HG03135 (cell line): ENCODE data around the gene SLC35F1.

Source experiments
- ATAC-seq: cut with Tn5 transposase; IDR thresholded peaks from one replicate; pipeline ENCODE4 v1.9.1; 2021; ENCODE audit warnings: mild to moderate bottlenecking, moderate library complexity; ENCODE audit not compliant: unreplicated experiment

SLC35F1 gene

DNA sequence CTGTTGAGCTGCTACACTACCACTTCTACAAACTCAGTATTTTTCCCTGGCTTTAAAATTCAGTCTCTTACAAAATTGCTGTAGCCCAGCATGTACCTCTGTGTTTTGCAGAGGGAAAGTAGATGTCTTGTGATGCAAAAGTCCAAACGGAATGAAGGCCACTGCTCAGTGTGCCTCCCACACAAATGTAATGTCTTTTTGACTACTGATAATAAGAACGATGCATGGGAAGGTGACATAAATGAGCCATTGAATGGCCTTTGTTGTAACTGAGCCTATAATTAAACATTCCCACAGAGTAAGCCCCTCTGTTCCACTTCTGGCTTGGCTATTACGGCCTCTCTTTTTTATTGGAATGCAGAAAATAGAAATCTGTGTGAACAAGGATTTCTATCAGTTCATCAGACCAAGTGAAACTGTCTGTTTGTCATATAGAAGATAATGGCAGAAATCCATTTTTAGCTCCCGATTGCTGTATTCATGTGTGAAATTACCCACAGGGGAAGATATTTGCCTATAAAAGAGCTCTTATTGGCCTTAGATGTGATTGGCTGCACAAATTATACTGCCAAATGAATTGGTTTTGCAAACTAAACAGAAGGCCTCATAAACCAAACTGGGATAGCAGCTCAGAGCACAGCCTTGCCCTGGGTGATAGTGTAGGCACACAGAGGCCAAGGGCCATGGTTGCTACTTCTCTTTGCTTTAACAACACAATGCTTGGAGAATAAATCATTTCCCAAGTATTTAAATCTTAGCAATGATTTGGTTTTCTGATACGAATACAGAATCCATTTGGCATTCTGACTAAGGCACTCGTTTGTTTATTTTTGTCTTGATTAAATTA is 399.6 kb downstream of the SLC35F1 start:
- no peak for ATAC-seq

DNA sequence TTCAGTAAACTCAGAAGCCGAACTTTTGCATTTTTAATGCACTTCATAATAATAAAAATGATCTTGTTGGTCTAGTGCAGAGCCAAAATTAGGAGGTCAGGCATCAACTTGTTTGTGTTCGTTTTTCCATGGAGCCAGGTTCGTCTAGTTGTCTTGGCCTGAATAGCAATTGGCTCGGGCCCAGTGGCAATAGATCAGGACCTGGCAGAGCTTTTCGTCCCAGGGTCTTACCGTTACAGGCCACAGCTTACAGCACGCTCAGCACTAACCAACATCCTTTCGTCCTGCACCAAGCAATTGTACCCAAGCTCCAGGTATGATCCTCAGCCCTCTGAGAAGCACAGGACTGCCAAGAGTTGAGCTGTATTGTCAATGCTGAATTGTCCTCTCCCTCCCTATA is 400.5 kb downstream of the SLC35F1 start:
- no peak for ATAC-seq

DNA sequence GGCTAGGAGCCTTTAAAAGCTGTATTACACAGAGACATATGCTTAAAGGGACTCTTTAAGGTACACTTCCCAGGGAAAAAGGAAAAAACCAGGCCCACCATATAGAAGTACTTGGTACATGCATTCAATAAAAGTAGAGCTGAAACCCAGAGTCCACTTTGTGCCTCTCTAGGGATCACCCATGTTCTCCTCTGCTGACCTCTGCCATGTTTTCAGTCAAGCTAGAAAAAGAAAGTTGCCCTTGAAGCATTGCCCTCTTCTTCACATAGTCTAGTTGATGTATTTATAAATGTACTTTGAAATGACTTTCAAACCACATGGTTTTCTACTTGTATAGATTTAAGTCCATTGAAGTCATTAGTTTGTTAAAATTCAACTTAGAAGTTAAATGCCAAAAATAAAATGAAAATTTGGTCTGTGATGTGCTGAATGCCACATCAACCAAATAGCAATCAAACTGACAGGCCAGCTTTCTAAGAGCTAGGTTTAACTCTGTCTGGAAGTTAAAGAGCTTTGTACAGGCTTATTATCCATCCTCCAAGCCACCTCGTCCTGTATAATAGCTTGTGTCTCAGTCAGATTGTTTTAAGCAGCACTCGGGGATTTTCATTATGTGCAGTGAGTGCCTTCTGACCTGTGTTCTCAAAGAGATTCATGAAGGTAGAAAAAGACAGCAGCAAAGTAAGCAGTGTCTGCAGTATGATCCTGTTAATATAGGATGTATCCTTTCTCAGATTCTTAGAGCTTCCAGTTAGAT is 402.5 kb downstream of the SLC35F1 start:
- ATAC-seq, result no peak

DNA sequence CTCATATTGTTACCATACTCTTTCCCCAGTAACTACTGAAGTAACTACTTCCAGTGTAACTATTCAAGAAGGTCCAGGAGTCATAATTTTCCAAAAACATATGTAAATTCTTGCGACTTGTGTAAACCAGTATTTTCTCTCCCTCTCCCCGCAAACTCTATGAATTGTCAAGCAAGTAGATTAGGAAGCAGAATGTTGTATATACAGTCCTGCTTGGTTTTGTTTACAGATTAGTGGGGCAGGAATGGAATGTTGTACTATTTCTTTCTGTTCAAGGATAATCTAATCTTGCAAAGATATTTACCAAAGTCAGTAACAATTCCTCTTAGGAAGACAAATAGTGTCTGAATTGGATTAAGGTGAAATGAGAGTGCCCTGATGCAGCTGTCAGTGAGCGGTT is 406.1 kb downstream of the SLC35F1 start:
- ATAC-seq, result no peak

DNA sequence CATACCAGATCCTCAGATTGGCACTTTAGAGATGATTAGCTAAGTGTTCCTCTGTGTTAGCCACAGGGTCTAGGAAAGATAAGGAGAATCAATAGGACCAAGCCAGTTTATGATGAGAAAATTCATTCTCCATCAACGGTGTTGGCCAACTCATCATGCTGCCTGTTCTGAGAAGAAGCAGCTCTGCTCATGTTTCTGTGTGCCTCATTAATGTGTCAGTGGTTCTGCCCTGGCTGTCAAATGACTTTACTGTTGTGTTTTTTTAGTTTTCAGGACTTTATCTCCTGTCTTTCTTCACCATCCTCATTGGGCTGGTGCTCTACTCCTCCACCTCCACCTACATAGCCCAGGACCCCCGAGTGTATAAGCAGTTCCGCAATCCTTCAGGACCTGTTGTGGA is 406.7 kb downstream of the SLC35F1 start:
- no peak for ATAC-seq

DNA sequence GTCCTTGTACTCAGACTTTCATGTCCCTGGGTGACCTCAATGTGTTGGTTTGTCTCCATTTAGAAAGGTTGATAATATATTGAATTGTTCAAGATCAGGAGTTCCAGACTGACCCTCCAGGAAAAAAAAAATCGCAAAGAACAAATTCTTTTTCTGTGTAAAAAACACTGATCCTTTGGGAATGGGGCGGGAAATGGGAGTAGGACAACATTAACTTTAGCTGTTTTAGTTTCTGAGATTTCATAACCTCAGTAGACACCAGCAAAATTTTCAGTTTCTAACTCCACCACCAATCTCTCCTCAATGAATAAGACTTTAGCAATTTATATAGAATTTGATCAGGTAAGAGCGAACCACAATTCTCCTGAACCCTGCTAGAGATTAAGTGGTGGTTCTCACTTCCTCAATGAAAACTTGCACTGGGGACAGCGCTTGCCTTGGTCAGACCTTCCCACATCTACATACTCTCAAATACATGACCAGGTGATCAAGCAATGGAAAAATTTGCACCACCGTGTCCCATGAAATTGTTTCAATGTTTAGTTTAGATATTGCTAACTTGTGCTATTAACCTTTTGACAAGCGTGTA is 409.8 kb downstream of the SLC35F1 start:
- no peak for ATAC-seq

DNA sequence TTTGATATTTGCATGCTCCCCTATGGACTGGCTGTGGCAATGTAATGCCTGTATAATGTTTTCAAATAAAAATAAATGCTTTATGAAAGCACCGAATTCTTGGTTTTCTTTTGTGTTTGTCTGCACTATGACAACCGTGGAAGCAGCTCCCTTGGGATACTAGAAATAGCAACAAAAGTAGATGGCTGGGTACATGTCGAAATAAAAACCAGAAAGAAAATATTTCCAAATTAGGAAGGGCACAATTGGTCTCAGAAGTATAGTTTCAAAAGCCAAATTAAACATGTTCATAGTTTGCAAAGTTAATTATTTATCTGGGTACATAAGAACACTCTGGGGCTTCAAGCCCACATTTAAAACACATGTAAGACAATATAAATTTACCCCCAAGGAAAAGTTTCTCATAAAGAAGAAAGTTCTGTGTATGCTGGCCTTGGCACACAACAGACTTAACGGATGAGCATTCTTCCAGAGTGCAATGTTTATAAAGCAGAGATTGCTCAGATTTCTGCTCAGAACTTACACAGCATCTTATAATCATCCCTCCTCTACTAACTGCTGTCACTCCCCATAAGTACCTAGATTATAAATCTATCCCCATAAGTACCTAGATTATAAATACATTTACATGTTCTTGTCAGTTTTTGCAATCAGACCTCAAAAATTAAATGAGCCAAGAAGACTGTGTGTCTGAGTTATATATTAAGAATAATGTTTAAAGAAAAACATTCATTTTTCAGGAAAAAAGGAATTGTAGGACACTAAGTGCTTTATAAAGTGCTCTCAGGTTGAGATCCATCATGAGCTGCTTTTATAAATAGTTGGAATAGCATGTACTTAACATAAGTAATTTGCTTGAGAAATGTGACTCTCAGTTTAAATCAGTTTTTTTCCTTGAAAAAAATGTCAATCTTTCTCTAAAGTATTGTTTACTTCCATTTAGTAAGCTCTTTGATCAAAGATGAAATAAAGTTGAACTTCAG is 410.8 kb downstream of the SLC35F1 start:
- ATAC-seq, result no peak

DNA sequence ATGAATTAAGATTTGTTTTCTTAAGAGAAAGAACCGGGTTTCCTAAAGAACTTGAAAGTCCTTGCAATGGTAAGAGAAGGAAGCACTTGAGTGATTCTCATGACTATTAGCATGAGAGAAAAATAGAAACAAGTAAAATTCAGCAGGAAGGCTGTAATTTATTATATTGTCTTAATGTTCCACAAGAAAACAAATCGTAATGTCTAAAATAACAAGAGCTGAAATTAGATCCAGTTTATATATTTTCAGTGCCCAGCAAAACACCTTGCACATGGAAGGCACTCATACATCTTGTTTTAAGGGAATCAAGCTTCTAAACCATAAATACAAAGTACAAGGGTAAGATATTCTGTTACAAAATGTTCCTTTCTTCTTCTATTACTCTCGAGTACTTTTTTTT is 411.6 kb downstream of the SLC35F1 start:
- no peak for ATAC-seq

DNA sequence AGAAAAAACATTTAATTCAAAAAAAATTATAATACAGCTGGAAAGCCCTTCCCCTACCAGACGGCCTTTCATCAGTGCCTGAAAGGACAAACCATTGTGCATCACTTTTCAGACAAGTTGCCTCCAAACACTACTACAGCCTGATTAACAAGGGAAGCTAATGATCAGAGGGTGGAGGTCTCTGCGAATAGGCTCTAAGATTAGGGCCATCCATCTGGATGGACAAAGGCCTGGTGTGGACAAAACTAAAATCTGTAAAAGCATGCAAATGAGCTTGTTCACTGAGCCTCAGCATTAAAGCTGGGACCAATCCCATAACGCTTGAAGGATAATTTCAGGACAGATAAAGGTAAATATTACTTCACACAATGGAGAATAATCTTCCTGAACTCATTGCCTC is 412.4 kb downstream of the SLC35F1 start:
- no peak for ATAC-seq

DNA sequence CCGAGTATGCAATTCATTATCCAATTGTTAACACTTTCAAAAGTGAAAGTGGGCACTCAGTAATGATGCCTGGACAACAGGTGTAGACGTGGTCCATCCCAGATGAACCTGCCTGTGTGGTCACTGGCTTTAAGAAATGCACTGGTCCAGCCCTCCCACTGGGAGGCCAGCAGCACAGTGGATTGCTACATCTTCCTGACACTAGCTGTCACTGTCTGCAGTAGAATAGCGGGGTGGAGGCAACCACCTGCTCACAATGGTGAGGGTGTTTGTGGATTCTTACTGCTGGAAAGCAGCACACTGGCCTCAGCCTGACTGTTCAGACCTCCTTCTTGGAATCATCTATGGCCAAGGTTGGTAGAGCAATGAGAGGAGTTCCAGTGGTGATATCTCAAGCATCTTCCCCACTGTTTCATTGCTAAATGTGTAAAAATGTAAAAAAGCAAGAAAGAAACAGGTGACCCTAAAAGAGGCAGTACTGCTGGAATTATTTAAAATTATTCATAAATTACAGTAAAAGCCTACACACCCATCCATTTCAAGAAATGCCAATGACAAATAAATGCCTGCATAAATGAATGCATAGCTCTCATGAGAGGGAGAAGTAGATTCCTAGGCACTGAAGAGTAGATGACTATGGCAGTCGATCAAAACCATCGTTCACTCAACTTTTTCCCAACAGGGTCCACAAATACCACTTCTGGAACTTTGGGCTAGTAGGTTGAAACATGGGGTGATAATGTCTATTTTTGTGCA is 413.0 kb downstream of the SLC35F1 start:
- ATAC-seq, result no peak

DNA sequence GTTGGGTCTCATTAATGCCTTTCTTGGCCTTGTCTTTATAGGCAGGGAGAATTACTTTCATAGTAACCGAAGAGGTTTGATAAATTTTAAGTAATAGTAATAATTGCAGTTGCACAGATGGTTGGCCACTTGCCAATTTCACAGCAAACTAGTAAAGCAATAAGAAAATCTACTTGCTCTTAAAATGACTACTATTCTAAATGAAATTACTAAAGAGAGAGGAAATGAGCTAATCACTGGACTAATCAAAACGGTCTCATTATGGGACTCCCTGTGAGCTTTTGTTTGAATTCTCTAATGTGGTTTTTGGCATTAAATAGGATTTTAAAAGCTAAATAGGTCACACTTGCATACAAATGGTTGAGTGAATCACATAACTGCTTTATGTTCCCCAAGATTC is 413.6 kb downstream of the SLC35F1 start:
- no peak for ATAC-seq

DNA sequence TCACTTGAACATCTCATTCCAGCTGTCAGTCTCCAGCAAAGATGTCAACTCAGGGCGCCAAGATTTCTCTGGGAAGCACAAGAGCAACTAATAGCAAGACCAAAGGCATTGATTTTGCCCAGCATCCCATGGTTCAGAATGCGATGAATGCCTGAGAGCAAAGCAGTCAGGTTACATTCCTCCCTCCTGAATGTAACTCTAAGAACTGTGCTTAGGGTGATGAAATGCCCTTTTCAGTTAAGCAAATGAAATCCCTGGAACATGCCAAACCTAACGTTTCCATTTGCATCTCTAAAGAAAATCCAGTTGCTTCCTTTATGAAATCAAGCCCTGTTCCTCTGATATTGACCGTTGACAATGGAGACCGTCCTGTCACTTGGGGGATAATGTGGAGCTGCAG is 417.1 kb downstream of the SLC35F1 start:
- no peak for ATAC-seq

DNA sequence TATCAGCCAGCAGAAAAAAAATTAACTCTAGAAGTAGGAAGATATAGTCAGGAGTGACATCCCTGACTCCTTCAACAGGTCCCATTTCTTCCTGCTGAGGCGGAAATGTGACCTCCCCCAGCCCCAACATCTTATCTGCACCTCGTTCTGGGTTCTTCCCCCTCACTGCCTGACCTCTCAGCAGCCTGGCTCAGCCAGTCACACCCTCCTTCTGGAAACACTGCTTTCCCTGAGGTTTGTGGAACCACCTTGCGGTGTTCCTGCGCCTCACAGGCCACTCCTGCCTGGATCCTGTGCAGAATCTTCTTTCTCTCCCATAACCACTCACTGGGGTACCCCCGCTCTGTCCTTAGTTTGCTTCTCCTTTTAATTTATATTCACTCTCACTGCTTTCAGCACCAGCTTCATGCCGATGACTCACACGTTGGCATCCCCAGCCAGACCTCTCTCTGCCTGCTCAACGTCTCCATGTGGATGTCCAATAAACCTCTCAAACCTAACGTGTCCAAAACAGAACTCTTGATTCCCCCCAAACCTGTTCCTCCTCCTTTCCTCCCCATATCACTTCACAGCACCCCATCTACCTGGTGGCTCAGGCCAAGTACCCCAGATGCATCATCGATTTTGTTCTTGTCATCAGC is 418.3 kb downstream of the SLC35F1 start:
- no peak for ATAC-seq

DNA sequence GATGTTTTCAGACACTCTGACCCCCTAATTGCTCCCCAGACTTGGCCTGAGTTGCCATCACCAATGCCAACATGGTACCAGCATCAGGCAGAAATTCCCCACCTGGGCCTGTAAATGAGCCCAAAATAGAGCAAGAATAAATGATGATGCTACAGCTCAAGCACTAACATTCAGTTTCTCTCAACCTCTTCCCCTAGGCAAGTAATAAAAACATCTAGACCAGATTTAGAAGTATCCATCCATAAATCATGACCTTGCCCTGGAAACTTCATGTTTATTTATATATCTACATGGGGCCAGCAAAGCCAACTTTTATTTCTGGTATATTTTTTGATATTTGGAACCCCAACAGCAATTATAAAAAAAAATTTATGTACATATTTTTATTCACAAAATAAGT is 419.6 kb downstream of the SLC35F1 start:
- no peak for ATAC-seq

DNA sequence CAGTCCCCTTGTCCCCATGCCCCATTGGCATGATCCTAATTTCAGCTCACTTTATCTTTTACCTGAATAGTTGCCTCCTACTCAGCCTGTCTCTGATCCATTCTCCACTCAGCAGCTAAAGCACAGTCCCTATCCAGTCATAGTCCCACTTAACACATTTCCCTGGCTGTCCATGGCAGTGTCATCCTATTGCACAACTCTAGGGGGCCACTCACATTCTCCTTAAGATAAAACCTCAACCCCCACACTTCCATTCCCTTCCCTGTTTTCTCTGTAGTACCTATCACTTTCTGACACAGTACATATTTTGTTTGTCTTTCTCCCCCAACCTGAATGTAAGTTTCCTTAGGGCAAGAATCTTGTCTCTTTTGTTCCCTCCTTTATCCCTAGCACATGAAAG is 420.2 kb downstream of the SLC35F1 start:
- ATAC-seq, result no peak

DNA sequence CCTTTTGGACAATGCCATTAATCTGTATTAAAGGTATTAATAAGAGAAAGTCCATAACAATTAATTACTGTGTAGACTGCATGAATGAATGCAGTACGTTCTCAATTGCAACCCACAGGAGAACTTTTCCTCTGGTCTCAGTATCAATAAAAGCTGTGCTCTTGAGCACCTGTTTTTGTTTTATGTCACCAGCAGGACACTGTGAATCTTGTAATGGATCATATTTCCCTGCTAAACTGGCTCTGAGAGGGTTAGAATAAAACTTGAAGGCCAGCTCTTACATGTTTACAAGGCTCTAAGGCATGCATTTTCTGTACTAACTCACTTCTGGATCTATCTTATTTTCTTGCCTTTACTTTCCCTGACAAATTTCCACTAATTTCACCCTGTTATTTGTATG is 426.7 kb downstream of the SLC35F1 start:
- ATAC-seq, result no peak

DNA sequence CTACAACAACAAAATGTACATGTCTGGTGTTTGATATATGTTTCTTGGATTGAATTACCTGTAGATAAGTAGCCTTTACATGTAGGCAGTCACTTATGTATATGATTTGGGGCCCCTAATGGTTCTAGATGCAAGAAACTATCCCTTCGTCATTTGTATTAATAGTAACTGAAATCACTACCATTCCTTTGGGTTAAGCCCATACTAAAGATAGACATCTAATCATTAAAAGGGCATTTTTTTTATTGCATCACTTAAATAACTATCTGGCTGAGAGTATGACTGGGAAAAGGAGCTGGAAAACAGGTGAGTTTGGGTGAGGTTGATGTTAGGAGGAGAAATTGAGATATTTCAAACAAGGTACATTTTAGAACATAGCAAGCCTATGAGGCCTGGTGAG is 427.6 kb downstream of the SLC35F1 start:
- ATAC-seq, result no peak

DNA sequence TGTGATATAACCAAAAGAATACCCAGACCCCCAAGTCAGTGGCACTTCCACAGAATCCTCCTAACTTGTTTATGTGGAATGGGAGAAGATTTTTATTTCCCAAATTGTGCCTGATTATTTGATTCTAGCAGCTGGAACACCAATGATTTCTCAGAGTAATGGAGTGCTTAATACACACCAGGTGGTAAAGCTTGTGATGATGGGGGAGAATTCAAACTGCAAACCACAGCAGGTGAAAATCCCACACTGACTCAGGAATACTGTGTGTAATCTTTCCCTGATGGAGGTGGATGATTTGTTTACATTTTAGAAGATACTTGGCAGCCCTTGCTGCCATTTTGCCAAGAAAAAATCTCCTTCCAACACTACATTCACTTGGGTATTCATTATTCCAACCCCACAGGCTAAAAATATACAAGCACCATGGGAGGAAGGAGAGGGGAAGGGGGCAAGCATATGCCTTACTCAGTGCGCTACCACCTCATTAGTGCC is 428.3 kb downstream of the SLC35F1 start:
- no peak for ATAC-seq

DNA sequence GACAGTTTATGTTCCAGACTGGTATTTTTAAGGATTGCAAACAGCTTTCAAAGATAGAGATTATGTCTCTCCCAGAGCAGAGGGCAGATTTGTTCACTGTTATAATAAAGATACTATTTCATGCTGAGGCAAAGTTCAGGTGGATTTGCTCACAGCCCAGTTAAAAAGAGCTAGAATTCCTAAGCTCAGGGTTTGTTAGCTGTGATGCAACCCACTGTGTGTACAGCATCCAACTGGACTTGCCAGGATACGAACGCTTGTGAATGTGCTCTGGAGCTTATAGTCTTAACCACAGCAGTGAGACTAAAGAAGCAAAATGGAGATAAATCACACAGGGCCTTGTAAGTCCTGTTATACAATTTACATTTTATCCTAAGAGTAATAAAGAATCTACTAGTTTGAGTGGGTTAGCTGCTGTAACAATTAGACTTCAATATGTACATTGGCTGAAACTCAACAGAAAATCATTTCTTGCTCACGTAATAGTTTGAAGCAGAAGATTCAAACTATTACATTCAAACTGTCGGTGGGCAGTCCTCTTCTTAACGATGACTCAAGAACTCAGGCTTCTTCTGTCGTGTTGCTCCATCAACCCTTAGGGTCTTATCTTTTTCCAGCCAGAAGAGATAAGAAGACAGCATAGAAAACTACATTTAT is 437.1 kb downstream of the SLC35F1 start:
- ATAC-seq, result no peak
